Endothelial cell of umbilical vein (primary cell): Measurements from ENCODE around the gene STARD9. TPM values are rescaled to one million over a fixed set of nuclear protein-coding genes. Genes with fewer than 3 reads are reported as not detected.

Source experiments
- BruUV-seq: library from RNA; stranded (reverse); fragments of 400-500 nt; replicated peaks from 2 replicates; lab custom pipeline; 2021; lab: Mats Ljungman, UMichigan
- CTCF ChIA-PET: fragments of 300-600, 350-600 bp; sonication (Branson Sonifier 250); formaldehyde crosslinking; loops from one replicate; lab custom pipeline; 2021; ENCODE audit warnings: antibody characterized with exemption, inconsistent platforms; lab: Charles Lee
- POLR2A ChIA-PET: fragments of 300-600, 350-600 bp; sonication (Branson Sonifier 250); formaldehyde crosslinking; loops from one replicate; lab custom pipeline; 2021; ENCODE audit warnings: antibody characterized with exemption, inconsistent platforms; lab: Charles Lee
- DNase-seq: peaks from one replicate; pipeline ENCODE4 v3.0.0-alpha.2; 2011; ENCODE audit warnings: low read depth, low spot score
- FAIRE-seq: peaks from 2 replicates; lab custom pipeline; 2011; peaks lifted over from hg19 to GRCh38; lab: Jason Lieb, UNC
- H2AFZ ChIP-seq: 2 replicates; pipeline ENCODE4 v1.6.0; 2012; ENCODE audit warnings: low read depth, low read length, control low read depth, inconsistent platforms
- H3K27ac ChIP-seq: 2 replicates; pipeline ENCODE4 v1.5.1; 2011; ENCODE audit warnings: low read depth, mild to moderate bottlenecking, control low read depth, low read length, moderate library complexity; ENCODE audit not compliant: insufficient read depth
- H3K27me3 ChIP-seq, 2 experiments: 2 replicates each; pipeline versions ENCODE4 v1.6.0 to v1.6.1; 2011; ENCODE audit warnings: low read length in 2 of 2, mixed read lengths in 1 of 2; ENCODE audit not compliant: control insufficient read depth in 2 of 2, insufficient read depth in 2 of 2
- H3K36me3 ChIP-seq, 2 experiments: 2 replicates in 1 of 2; 3 replicates in 1 of 2; pipeline ENCODE4 v1.5.1; 2011; ENCODE audit warnings: low read length in 2 of 2, mild to moderate bottlenecking in 1 of 2, moderate library complexity in 1 of 2; ENCODE audit not compliant: control insufficient read depth in 2 of 2, insufficient read depth in 2 of 2; ENCODE audit errors: extremely low read depth in 1 of 2
- H3K4me1 ChIP-seq: 3 replicates; pipeline ENCODE4 v1.5.1; 2011; ENCODE audit warnings: mild to moderate bottlenecking, low read length; ENCODE audit not compliant: control insufficient read depth, insufficient read depth; ENCODE audit errors: extremely low read depth
- H3K4me2 ChIP-seq: 2 replicates; pipeline ENCODE4 v1.6.1; 2011; ENCODE audit warnings: low read length, control low read depth, mixed read lengths; ENCODE audit not compliant: insufficient read depth
- H3K4me3 ChIP-seq, 3 experiments: fragments of 200-600 bp in 1 of 3; sonication (generic), shearing (Covaris generic) in 1 of 3; replicated peaks in 1 of 3; 2 replicates each; pipeline ENCODE4 v1.5.1; 2011 to 2016; ENCODE audit warnings: control low read depth in 3 of 3, low read length in 3 of 3, mild to moderate bottlenecking in 2 of 3, inconsistent platforms in 1 of 3, low read depth in 1 of 3, moderate library complexity in 1 of 3; ENCODE audit not compliant: insufficient read depth in 1 of 3
- H3K79me2 ChIP-seq: 2 replicates; pipeline ENCODE4 v1.6.0; 2012; ENCODE audit warnings: low read length, inconsistent platforms; ENCODE audit not compliant: control insufficient read depth, insufficient read depth
- H3K9ac ChIP-seq: replicated peaks from 2 replicates; pipeline ENCODE3; 2011; ENCODE audit warnings: low read length, control low read depth; ENCODE audit not compliant: insufficient read depth; ENCODE audit errors: extremely low read depth
- H3K9me1 ChIP-seq: replicated peaks from 3 replicates; pipeline ENCODE4 v1.6.0; 2011; ENCODE audit warnings: mild to moderate bottlenecking, low read length; ENCODE audit not compliant: control insufficient read depth, insufficient read depth; ENCODE audit errors: extremely low read depth
- H3K9me3 ChIP-seq: replicated peaks from 2 replicates; pipeline ENCODE4 v1.5.1; 2012; ENCODE audit warnings: low read length, inconsistent platforms; ENCODE audit not compliant: control insufficient read depth, insufficient read depth
- H4K20me1 ChIP-seq: replicated peaks from 2 replicates; pipeline ENCODE3; 2011; ENCODE audit warnings: mild to moderate bottlenecking, low read length; ENCODE audit not compliant: control insufficient read depth, insufficient read depth; ENCODE audit errors: extremely low read depth
- CTCF ChIP-seq, 2 donors: IDR thresholded peaks; 1 replicate in 1 of 2; 2 replicates in 1 of 2; pipeline ENCODE4 v1.5.1; 2011; ENCODE audit warnings: low read length in 2 of 2, mild to moderate bottlenecking in 2 of 2, moderate library complexity in 2 of 2, control low read depth in 1 of 2, inconsistent platforms in 1 of 2, low read depth in 1 of 2; ENCODE audit not compliant: insufficient read depth in 1 of 2; ENCODE audit errors: extremely low read depth in 1 of 2
- JUN ChIP-seq: IDR thresholded peaks from 2 replicates; pipeline ENCODE4 v1.6.1; 2011; ENCODE audit warnings: borderline replicate concordance, low read depth; ENCODE audit not compliant: insufficient read length, insufficient read depth
- MAX ChIP-seq: IDR thresholded peaks from 2 replicates; pipeline ENCODE4 v1.6.1; 2011; ENCODE audit not compliant: insufficient read depth, insufficient read length
- POLR2A ChIP-seq: IDR thresholded peaks from 2 replicates; pipeline ENCODE4 v1.6.1; 2012; ENCODE audit warnings: low read depth, mild to moderate bottlenecking, control low read depth, low read length
- POLR2AphosphoS5 ChIP-seq: IDR thresholded peaks from 2 replicates; pipeline ENCODE4 v1.6.1; 2012; ENCODE audit warnings: low read depth, mild to moderate bottlenecking, control low read depth, low read length, moderate library complexity; ENCODE audit not compliant: insufficient read depth
- dilution Hi-C: fragments of 300-500 bp; cut with MboI; formaldehyde crosslinking; loops from one replicate; pipeline ENCODE4 v1.15.0; 2019; ENCODE audit warnings: low sequenced_read_pairs; ENCODE audit not compliant: extremely low pct_ligation_motif_present
- intact Hi-C: fragments of 100-400 bp; cut with micrococcal nuclease; formaldehyde crosslinking; loops from one replicate; pipeline ENCODE4 v1.10.0; 2022
- polyA plus RNA-seq, 4 experiments: library from polyadenylated mRNA; depleted of rRNA in 3 of 4; stranded (reverse) in 3 of 4; unstranded in 1 of 4; fragments of >200 nt; gene quantifications; 2 replicates each; pipeline versions ENCODE4 v1.2.1 to v1.2.3, GENCODE V29; 2011 to 2012; ENCODE audit warnings: missing spikeins in 1 of 4
- total RNA-seq: library from RNA; stranded (reverse); gene quantifications from 2 replicates; pipeline ENCODE4 v1.2.3, GENCODE V29; 2021

The STARD9 gene
- total and polyA plus RNA-seq, 2 donors (not counting 3 experiments of a cell fraction or from before 2014, with no cell fraction given) = 4.6 to 17.5 TPM

GRCh38 chr15:42548249-42549031 is 27.0 kb upstream of the STARD9 start, which contains the start of the genes HAUS2 and LRRC57:
Gene HAUS2 (plus strand): TSS chr15:42548838. CDS start chr15:42548873, 35 bp downstream.
Gene LRRC57 (minus strand): TSS chr15:42548793. CDS start chr15:42548434, 359 bp downstream.
- H3K4me1 ChIP-seq = peaks cover 27% of the 10 kb centered on the region
- H3K9me1 ChIP-seq = no peaks in the 10 kb centered on the region
- dilution Hi-C loops = no loop called here
- H3K9ac ChIP-seq = peak within 1 kb of the TSS; percentile 80
- peak within 1 kb of the TSS; percentile 65 to 96 (median 89) for H3K4me3 ChIP-seq
- peak within 1 kb of the TSS; percentile 95 for H3K4me2 ChIP-seq
- H2AFZ ChIP-seq = peak within 1 kb of the TSS; percentile 98
- TF ChIP-seq POLR2A = peak; percentile 95
- peak; percentile 20 for TF ChIP-seq MAX
- no peak for TF ChIP-seq CTCF (IDR thresholded peaks at IDR 0.05; ENCODE audit: extremely low read depth in 1 of 2, insufficient read depth in 1 of 2, low read depth in 1 of 2, low read length in 2 of 2)
- TF ChIP-seq JUN = peak; percentile 36
- TF ChIP-seq POLR2AphosphoS5 = peak; percentile 94
- peaks cover 72% of the 10 kb centered on the region for H3K79me2 ChIP-seq
- POLR2A ChIA-PET = interaction anchor here (1.0 kb wide), 1 partner anchor 27 kb away, joined by 3 read pairs; the partner anchor contains the start of gene STARD9
- peak; percentile 81 for FAIRE-seq
- H3K27me3 ChIP-seq = no peaks in the 10 kb centered on the region
- CTCF ChIA-PET = interaction anchor here (1.6 to 2.3 kb wide), 4 partner anchors 14 to 103 kb away, joined by 5 to 15 read pairs (median 6); partner anchors contain the start of gene SNAP23
- peak within 1 kb of the TSS; percentile 41 for H3K27ac ChIP-seq
- H3K9me3 ChIP-seq = no peaks in the 10 kb centered on the region
- no TSS peak for BruUV-seq
- H3K36me3 ChIP-seq = peaks cover 4 to 13% of the 10 kb centered on the region in 2 experiments
- DNase-seq = peak; percentile 88
- intact Hi-C loops = loop anchor here (1.0 to 2.0 kb wide), 3 partner anchors 27 to 102 kb away; partner anchors contain the start of genes SNAP23 and STARD9
- H4K20me1 ChIP-seq = peaks cover 2% of the 10 kb centered on the region
